ENCODE results near the gene SLC12A4. TPM values are rescaled to one million over a fixed set of nuclear protein-coding genes. Genes with fewer than 3 reads are reported as not detected.

SLC12A4 gene
- total RNA-seq, 5 donors from 2014 or later (not counting 1 experiment from before 2014, with no cell fraction given) = 23.3 to 39.6 (median 33.7) TPM

- Mint-ChIP-seq H3K9me3 (no peaks in the 10 kb centered on the region), H3K27ac (peak overlapping the region; percentile 99), H3K4me3 (peak overlapping the region in 2 of 3 donors; percentile 99), H3K4me1 (peaks cover 28 to 37% (median 33%) of the 10 kb centered on the region in 3 donors), H3K36me3 (peaks cover 25% of the 10 kb centered on the region), H3K27me3 (no peaks in the 10 kb centered on the region)
- Histone ChIP-seq H3K4me3 (ENCODE audit: control insufficient read depth in 1 of 2, extremely low read depth in 1 of 2, low read length in 1 of 2) (no peak overlapping the region), H3K36me3 (ENCODE audit: control insufficient read depth in 2 of 2, extremely low read depth in 1 of 2, insufficient read depth in 1 of 2, low read length in 1 of 2) (peaks cover 9 to 52% of the 10 kb centered on the region in 2 donors), H3K27ac (ENCODE audit: low read length) (peak overlapping the region; percentile 82), H3K9me3 (no peaks in the 10 kb centered on the region), H3K27me3 (replicated peaks in 1 of 2; ENCODE audit: control insufficient read depth in 2 of 2, extremely low read depth in 1 of 2, insufficient read depth in 2 of 2, low read length in 1 of 2) (no peaks in the 10 kb centered on the region), H3K4me1 (ENCODE audit: control insufficient read depth in 1 of 2, extremely low read depth in 1 of 2, insufficient read depth in 2 of 2, low read length in 2 of 2) (peaks cover 6 to 36% of the 10 kb centered on the region in 2 experiments)
- whole genome bisulfite sequencing (ENCODE audit: insufficient coverage) = 89% methylated on average over 12 of the region's 13 CpGs
- ATAC-seq (replicated peaks in 1 of 4) = no peak
- DNase-seq = no peak
- ChIA-PET POLR2A (interaction anchor here in 1 of 2 donors (0.5 kb wide), 1 partner anchor 118 kb away, joined by 3 read pairs; no protein-coding TSS in a partner anchor), CTCF (interaction anchor here (0.7 to 1.5 kb wide), 4 partner anchors 37 to 381 kb away, joined by 3 to 4 read pairs (median 3); partner anchors contain the start of genes RANBP10 (in 1 of the 2) and TSNAXIP1 (in 1 of the 2))
Measured at GRCh38 chr16:67934306-67935100, 33.9 kb downstream of the SLC12A4 start.

GRCh38 chr16:67933805-67934204 lies 34.6 kb downstream of the SLC12A4 start:
- peaks cover 25% of the 10 kb centered on the region for H3K36me3 Mint-ChIP-seq
- peaks cover 13 to 58% of the 10 kb centered on the region in 2 donors for H3K36me3 ChIP-seq (ENCODE audit: control insufficient read depth in 2 of 2, extremely low read depth in 1 of 2, insufficient read depth in 1 of 2, low read length in 1 of 2)
- 88% methylated on average over 4 of the region's 7 CpGs for WGBS (ENCODE audit: insufficient coverage)

GRCh38 chr16:67932462-67932840 lies 36.0 kb downstream of the SLC12A4 start:
- ATAC-seq (replicated peaks in 1 of 4) = no peak
- DNase-seq = no peak
- Mint-ChIP-seq H3K27me3 (no peaks in the 10 kb centered on the region), H3K36me3 (peaks cover 25% of the 10 kb centered on the region), H3K27ac (peak overlapping the region; percentile 11 to 39), H3K4me3 (no peak overlapping the region), H3K9me3 (no peaks in the 10 kb centered on the region), H3K4me1 (peaks cover 27 to 37% (median 36%) of the 10 kb centered on the region in 3 donors)
- ChIA-PET CTCF (interaction anchor here in 1 of 2 donors (1.0 kb wide), 1 partner anchor 49 kb away, joined by 3 read pairs; no protein-coding TSS in a partner anchor), POLR2A (interaction anchor here in 1 of 2 donors (0.8 kb wide), 1 partner anchor 11 kb away, joined by 4 read pairs; no protein-coding TSS in a partner anchor)
- Histone ChIP-seq H3K27ac (ENCODE audit: low read length) (no peak overlapping the region), H3K27me3 (replicated peaks in 1 of 2; ENCODE audit: control insufficient read depth in 2 of 2, extremely low read depth in 1 of 2, insufficient read depth in 2 of 2, low read length in 1 of 2) (no peaks in the 10 kb centered on the region), H3K9me3 (no peaks in the 10 kb centered on the region), H3K36me3 (ENCODE audit: control insufficient read depth in 2 of 2, extremely low read depth in 1 of 2, insufficient read depth in 1 of 2, low read length in 1 of 2) (peaks cover 19 to 68% of the 10 kb centered on the region in 2 donors), H3K4me3 (ENCODE audit: control insufficient read depth in 1 of 2, extremely low read depth in 1 of 2, low read length in 1 of 2) (no peak overlapping the region), H3K4me1 (ENCODE audit: control insufficient read depth in 1 of 2, extremely low read depth in 1 of 2, insufficient read depth in 2 of 2, low read length in 2 of 2) (peaks cover 5 to 34% of the 10 kb centered on the region in 2 experiments)
- 92% methylated on average over 3 of the region's 4 CpGs for whole genome bisulfite sequencing (ENCODE audit: insufficient coverage)

More at GRCh38 chr16:67933805-67934204, 34.6 kb downstream of the SLC12A4 start:
- Mint-ChIP-seq H3K9me3 (no peaks in the 10 kb centered on the region), H3K27ac (peak overlapping the region; percentile 31 to 63), H3K4me1 (peaks cover 28 to 32% (median 31%) of the 10 kb centered on the region in 3 donors), H3K27me3 (no peaks in the 10 kb centered on the region), H3K4me3 (peak overlapping the region in 1 of 3 donors; percentile 34)
- H3K4me3 ChIP-seq (ENCODE audit: control insufficient read depth in 1 of 2, extremely low read depth in 1 of 2, low read length in 1 of 2) = no peak overlapping the region
- POLR2A ChIA-PET = no interaction called here
- no peaks in the 10 kb centered on the region for H3K9me3 ChIP-seq
- CTCF ChIA-PET = interaction anchor here in 1 of 2 donors (0.7 to 1.2 kb wide), 2 partner anchors 59 to 381 kb away, joined by 3 read pairs; no protein-coding TSS in a partner anchor
- peaks cover 6 to 32% of the 10 kb centered on the region in 2 experiments for H3K4me1 ChIP-seq (ENCODE audit: control insufficient read depth in 1 of 2, extremely low read depth in 1 of 2, insufficient read depth in 2 of 2, low read length in 2 of 2)
- H3K27ac ChIP-seq (ENCODE audit: low read length) = no peak overlapping the region
- DNase-seq (no peak), ATAC-seq (replicated peaks in 1 of 4) (no peak)
- no peaks in the 10 kb centered on the region for H3K27me3 ChIP-seq (replicated peaks in 1 of 2; ENCODE audit: control insufficient read depth in 2 of 2, extremely low read depth in 1 of 2, insufficient read depth in 2 of 2, low read length in 1 of 2)

GRCh38 chr16:67931712-67932461 lies 36.5 kb downstream of the SLC12A4 start, which contains the start of gene CTRL:
TSS of gene CTRL (minus strand) at chr16:67931862. CDS start at chr16:67931852, 10 bp downstream.
- DNase-seq (no peak), ATAC-seq (replicated peaks in 1 of 4) (no peak)
- Histone ChIP-seq H3K27me3 (replicated peaks in 1 of 2; ENCODE audit: control insufficient read depth in 2 of 2, extremely low read depth in 1 of 2, insufficient read depth in 2 of 2, low read length in 1 of 2) (no peaks in the 10 kb centered on the region), H3K4me1 (ENCODE audit: control insufficient read depth in 1 of 2, extremely low read depth in 1 of 2, insufficient read depth in 2 of 2, low read length in 2 of 2) (peaks cover 0 to 28% of the 10 kb centered on the region in 2 experiments), H3K4me3 (ENCODE audit: control insufficient read depth in 1 of 2, extremely low read depth in 1 of 2, low read length in 1 of 2) (no peak within 1 kb of the TSS), H3K27ac (ENCODE audit: low read length) (no peak within 1 kb of the TSS), H3K36me3 (ENCODE audit: control insufficient read depth in 2 of 2, extremely low read depth in 1 of 2, insufficient read depth in 1 of 2, low read length in 1 of 2) (peaks cover 22 to 73% of the 10 kb centered on the region in 2 donors), H3K9me3 (no peaks in the 10 kb centered on the region)
- peaks cover 25% of the 10 kb centered on the region for H3K36me3 Mint-ChIP-seq
- 91% methylated on average over 14 of the region's 15 CpGs for WGBS (ENCODE audit: insufficient coverage)
- H3K9me3 Mint-ChIP-seq = no peaks in the 10 kb centered on the region
- H3K27ac Mint-ChIP-seq = peak within 1 kb of the TSS; percentile 11 to 39
- CTCF ChIA-PET = interaction anchor here (0.6 to 1.0 kb wide), 3 partner anchors 35 to 119 kb away, joined by 3 read pairs; no protein-coding TSS in a partner anchor
- POLR2A ChIA-PET = no interaction called here
- peaks cover 22 to 31% (median 30%) of the 10 kb centered on the region in 3 donors for H3K4me1 Mint-ChIP-seq
- H3K27me3 Mint-ChIP-seq = no peaks in the 10 kb centered on the region
- no peak within 1 kb of the TSS for H3K4me3 Mint-ChIP-seq

GRCh38 chr16:67930678-67931211 lies 37.7 kb downstream of the SLC12A4 start:
- Histone ChIP-seq H3K36me3 (ENCODE audit: control insufficient read depth in 2 of 2, extremely low read depth in 1 of 2, insufficient read depth in 1 of 2, low read length in 1 of 2) (peaks cover 22 to 78% of the 10 kb centered on the region in 2 donors), H3K27ac (ENCODE audit: low read length) (no peak overlapping the region), H3K27me3 (replicated peaks in 1 of 2; ENCODE audit: control insufficient read depth in 2 of 2, extremely low read depth in 1 of 2, insufficient read depth in 2 of 2, low read length in 1 of 2) (no peaks in the 10 kb centered on the region), H3K9me3 (no peaks in the 10 kb centered on the region), H3K4me1 (ENCODE audit: control insufficient read depth in 1 of 2, extremely low read depth in 1 of 2, insufficient read depth in 2 of 2, low read length in 2 of 2) (peaks cover 0 to 26% of the 10 kb centered on the region in 2 experiments), H3K4me3 (ENCODE audit: control insufficient read depth in 1 of 2, extremely low read depth in 1 of 2, low read length in 1 of 2) (no peak overlapping the region)
- Mint-ChIP-seq H3K4me3 (no peak overlapping the region), H3K36me3 (peaks cover 23% of the 10 kb centered on the region), H3K4me1 (peaks cover 20 to 32% (median 26%) of the 10 kb centered on the region in 3 donors), H3K27me3 (no peaks in the 10 kb centered on the region), H3K27ac (no peak overlapping the region), H3K9me3 (no peaks in the 10 kb centered on the region)
- WGBS (ENCODE audit: insufficient coverage) = 95% methylated on average over 16 of the region's 17 CpGs
- POLR2A ChIA-PET = interaction anchor here (0.6 kb wide), 2 partner anchors 23 to 411 kb away, joined by 4 to 7 read pairs; no protein-coding TSS in a partner anchor
- DNase-seq = no peak
- CTCF ChIA-PET = no interaction called here
- ATAC-seq (replicated peaks in 1 of 4) = no peak

Data from T-cell (primary cell).